ENCODE results near the gene RDH16. TPM values are rescaled to one million over a fixed set of nuclear protein-coding genes. Genes with fewer than 3 reads are reported as not detected.

RDH16 gene
- total and polyA plus RNA-seq, 2 experiments from 2014 or later: 0.52 to 0.66 TPM

DNA sequence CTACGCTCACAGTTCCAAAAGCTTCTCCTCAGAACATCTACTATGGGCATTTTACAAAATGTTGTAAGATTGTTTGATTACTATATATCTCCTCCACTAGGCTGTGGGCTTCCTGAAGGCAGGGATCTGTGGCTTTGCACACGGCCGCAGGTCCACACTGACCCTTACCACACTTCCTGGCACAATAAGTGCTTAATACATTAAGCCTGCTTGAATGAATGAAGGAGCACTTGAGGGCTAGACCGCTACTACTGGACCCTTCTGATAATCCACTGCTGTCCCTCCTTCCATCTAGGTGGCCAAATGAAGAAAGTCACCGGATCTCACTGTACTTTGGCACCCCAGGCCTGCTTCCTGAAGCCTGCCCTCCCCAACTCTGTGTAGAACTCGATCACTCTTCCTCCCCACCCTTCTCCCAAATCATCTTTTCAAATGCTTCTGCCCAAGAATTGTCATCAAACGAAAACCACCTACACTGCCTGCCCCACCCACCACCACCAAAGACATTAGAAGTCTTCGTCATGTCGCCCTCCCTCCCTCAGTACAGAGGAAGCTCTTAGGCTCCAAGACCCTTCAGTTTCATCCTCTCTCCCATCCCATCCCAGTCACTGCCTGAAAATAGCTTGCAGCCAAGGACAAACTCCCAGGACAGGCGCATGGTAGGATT is 49.5 kb upstream of the RDH16 start (continued):
- TF ChIP-seq, protein P1, sequence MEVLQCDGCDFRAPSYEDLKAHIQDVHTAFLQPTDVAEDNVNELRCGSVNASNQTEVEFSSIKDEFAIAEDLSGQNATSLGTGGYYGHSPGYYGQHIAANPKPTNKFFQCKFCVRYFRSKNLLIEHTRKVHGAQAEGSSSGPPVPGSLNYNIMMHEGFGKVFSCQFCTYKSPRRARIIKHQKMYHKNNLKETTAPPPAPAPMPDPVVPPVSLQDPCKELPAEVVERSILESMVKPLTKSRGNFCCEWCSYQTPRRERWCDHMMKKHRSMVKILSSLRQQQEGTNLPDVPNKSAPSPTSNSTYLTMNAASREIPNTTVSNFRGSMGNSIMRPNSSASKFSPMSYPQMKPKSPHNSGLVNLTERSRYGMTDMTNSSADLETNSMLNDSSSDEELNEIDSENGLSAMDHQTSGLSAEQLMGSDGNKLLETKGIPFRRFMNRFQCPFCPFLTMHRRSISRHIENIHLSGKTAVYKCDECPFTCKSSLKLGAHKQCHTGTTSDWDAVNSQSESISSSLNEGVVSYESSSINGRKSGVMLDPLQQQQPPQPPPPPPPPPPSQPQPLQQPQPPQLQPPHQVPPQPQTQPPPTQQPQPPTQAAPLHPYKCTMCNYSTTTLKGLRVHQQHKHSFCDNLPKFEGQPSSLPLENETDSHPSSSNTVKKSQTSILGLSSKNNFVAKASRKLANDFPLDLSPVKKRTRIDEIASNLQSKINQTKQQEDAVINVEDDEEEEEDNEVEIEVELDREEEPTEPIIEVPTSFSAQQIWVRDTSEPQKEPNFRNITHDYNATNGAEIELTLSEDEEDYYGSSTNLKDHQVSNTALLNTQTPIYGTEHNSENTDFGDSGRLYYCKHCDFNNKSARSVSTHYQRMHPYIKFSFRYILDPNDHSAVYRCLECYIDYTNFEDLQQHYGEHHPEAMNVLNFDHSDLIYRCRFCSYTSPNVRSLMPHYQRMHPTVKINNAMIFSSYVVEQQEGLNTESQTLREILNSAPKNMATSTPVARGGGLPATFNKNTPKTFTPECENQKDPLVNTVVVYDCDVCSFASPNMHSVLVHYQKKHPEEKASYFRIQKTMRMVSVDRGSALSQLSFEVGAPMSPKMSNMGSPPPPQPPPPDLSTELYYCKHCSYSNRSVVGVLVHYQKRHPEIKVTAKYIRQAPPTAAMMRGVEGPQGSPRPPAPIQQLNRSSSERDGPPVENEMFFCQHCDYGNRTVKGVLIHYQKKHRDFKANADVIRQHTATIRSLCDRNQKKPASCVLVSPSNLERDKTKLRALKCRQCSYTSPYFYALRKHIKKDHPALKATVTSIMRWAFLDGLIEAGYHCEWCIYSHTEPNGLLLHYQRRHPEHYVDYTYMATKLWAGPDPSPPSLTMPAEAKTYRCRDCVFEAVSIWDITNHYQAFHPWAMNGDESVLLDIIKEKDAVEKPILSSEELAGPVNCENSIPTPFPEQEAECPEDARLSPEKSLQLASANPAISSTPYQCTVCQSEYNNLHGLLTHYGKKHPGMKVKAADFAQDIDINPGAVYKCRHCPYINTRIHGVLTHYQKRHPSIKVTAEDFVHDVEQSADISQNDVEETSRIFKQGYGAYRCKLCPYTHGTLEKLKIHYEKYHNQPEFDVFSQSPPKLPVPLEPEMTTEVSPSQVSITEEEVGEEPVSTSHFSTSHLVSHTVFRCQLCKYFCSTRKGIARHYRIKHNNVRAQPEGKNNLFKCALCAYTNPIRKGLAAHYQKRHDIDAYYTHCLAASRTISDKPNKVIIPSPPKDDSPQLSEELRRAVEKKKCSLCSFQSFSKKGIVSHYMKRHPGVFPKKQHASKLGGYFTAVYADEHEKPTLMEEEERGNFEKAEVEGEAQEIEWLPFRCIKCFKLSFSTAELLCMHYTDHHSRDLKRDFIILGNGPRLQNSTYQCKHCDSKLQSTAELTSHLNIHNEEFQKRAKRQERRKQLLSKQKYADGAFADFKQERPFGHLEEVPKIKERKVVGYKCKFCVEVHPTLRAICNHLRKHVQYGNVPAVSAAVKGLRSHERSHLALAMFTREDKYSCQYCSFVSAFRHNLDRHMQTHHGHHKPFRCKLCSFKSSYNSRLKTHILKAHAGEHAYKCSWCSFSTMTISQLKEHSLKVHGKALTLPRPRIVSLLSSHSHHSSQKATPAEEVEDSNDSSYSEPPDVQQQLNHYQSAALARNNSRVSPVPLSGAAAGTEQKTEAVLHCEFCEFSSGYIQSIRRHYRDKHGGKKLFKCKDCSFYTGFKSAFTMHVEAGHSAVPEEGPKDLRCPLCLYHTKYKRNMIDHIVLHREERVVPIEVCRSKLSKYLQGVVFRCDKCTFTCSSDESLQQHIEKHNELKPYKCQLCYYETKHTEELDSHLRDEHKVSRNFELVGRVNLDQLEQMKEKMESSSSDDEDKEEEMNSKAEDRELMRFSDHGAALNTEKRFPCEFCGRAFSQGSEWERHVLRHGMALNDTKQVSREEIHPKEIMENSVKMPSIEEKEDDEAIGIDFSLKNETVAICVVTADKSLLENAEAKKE (CRISPR knock-in tag; IDR thresholded peaks at IDR 0.05): no peak
- TF ChIP-seq, protein P2, sequence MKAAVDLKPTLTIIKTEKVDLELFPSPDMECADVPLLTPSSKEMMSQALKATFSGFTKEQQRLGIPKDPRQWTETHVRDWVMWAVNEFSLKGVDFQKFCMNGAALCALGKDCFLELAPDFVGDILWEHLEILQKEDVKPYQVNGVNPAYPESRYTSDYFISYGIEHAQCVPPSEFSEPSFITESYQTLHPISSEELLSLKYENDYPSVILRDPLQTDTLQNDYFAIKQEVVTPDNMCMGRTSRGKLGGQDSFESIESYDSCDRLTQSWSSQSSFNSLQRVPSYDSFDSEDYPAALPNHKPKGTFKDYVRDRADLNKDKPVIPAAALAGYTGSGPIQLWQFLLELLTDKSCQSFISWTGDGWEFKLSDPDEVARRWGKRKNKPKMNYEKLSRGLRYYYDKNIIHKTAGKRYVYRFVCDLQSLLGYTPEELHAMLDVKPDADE (IDR thresholded peaks at IDR 0.05): no peak
- TF ChIP-seq NANOG (IDR thresholded peaks at IDR 0.05; ENCODE audit: borderline replicate concordance): no peak
- TF ChIP-seq EZH2 (IDR thresholded peaks at IDR 0.05; ENCODE audit: low read depth, unreplicated experiment): no peak
- TF ChIP-seq, protein P3, sequence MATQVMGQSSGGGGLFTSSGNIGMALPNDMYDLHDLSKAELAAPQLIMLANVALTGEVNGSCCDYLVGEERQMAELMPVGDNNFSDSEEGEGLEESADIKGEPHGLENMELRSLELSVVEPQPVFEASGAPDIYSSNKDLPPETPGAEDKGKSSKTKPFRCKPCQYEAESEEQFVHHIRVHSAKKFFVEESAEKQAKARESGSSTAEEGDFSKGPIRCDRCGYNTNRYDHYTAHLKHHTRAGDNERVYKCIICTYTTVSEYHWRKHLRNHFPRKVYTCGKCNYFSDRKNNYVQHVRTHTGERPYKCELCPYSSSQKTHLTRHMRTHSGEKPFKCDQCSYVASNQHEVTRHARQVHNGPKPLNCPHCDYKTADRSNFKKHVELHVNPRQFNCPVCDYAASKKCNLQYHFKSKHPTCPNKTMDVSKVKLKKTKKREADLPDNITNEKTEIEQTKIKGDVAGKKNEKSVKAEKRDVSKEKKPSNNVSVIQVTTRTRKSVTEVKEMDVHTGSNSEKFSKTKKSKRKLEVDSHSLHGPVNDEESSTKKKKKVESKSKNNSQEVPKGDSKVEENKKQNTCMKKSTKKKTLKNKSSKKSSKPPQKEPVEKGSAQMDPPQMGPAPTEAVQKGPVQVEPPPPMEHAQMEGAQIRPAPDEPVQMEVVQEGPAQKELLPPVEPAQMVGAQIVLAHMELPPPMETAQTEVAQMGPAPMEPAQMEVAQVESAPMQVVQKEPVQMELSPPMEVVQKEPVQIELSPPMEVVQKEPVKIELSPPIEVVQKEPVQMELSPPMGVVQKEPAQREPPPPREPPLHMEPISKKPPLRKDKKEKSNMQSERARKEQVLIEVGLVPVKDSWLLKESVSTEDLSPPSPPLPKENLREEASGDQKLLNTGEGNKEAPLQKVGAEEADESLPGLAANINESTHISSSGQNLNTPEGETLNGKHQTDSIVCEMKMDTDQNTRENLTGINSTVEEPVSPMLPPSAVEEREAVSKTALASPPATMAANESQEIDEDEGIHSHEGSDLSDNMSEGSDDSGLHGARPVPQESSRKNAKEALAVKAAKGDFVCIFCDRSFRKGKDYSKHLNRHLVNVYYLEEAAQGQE (IDR thresholded peaks at IDR 0.05; ENCODE audit: unreplicated experiment): no peak
- no peak for TF ChIP-seq ZNF331 (CRISPR knock-in tag; IDR thresholded peaks at IDR 0.05; ENCODE audit: low read depth)
- TF ChIP-seq, protein P4, sequence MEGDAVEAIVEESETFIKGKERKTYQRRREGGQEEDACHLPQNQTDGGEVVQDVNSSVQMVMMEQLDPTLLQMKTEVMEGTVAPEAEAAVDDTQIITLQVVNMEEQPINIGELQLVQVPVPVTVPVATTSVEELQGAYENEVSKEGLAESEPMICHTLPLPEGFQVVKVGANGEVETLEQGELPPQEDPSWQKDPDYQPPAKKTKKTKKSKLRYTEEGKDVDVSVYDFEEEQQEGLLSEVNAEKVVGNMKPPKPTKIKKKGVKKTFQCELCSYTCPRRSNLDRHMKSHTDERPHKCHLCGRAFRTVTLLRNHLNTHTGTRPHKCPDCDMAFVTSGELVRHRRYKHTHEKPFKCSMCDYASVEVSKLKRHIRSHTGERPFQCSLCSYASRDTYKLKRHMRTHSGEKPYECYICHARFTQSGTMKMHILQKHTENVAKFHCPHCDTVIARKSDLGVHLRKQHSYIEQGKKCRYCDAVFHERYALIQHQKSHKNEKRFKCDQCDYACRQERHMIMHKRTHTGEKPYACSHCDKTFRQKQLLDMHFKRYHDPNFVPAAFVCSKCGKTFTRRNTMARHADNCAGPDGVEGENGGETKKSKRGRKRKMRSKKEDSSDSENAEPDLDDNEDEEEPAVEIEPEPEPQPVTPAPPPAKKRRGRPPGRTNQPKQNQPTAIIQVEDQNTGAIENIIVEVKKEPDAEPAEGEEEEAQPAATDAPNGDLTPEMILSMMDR (conservative IDR thresholded peaks at IDR 0.05; ENCODE audit: low read depth in 2 of 2): no peak

Measured in GM23338 (cell line).